Mucosa of rectum (tissue), 2 donors: ENCODE measurements around the gene COL4A2.
A peak's percentile ranks its signal among the peaks of the same experiment; 100 is the strongest.

Source experiments
- H3K27ac ChIP-seq, 2 donors: one replicate each; pipeline ENCODE4 v1.7.0; 2013; ENCODE audit warnings: inconsistent platforms in 2 of 2, low read depth in 2 of 2, low read length in 2 of 2
- H3K27me3 ChIP-seq, 2 donors: one replicate each; pipeline ENCODE4 v1.7.0; 2013; ENCODE audit warnings: low read length in 2 of 2; ENCODE audit not compliant: control insufficient read depth in 2 of 2, insufficient read depth in 2 of 2
- H3K36me3 ChIP-seq, 2 donors: one replicate each; pipeline ENCODE4 v1.7.0; 2013; ENCODE audit warnings: low read length in 2 of 2; ENCODE audit not compliant: control insufficient read depth in 2 of 2, insufficient read depth in 2 of 2
- H3K4me1 ChIP-seq, 2 donors: one replicate each; pipeline ENCODE4 v1.7.0; 2013; ENCODE audit warnings: low read length in 2 of 2, mild to moderate bottlenecking in 1 of 2; ENCODE audit not compliant: control insufficient read depth in 2 of 2, insufficient read depth in 2 of 2
- H3K4me3 ChIP-seq, 2 donors: one replicate each; pipeline ENCODE4 v1.7.0; 2013; ENCODE audit warnings: low read length in 2 of 2
- H3K9ac ChIP-seq, 2 donors: one replicate each; pipeline ENCODE4 v1.7.0; 2013; ENCODE audit warnings: low read length in 2 of 2, low read depth in 1 of 2, mild to moderate bottlenecking in 1 of 2
- H3K9me3 ChIP-seq, 2 donors: one replicate each; pipeline ENCODE4 v1.7.0; 2013; ENCODE audit warnings: low read length in 2 of 2; ENCODE audit not compliant: control insufficient read depth in 2 of 2
- donor health status: healthy.
- donor health status: Normal muscosa, but diverticular disease.

COL4A2 gene

DNA sequence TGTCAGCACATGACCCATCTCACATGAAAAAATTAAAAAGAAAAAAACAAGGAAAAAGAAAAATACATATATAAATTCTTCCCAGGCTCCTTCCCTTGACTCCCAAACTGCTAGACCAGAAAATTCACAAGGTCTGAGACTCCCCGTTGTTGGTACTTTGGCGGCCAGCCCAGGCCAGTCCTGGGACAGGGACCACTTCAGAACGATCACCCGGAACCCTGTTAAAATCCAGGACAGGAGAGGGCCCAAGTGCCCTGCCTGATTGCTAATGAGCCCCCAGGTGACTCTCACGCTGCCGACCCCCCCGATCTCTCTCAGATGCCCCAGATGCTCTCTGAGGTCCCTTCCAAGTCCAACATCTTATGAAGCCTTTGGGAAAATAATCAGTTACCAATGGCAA, 107.2 kb downstream of the COL4A2 start:
- no peak overlapping the region for H3K9ac ChIP-seq
- H3K27ac ChIP-seq, result no peak overlapping the region
- no peaks in the 10 kb centered on the region for H3K9me3 ChIP-seq
- H3K4me1 ChIP-seq, result peaks cover 6 to 8% of the 10 kb centered on the region in 2 donors
- H3K4me3 ChIP-seq, result no peak overlapping the region
- H3K27me3 ChIP-seq, result peaks cover 0 to 4% of the 10 kb centered on the region in 2 donors
- no peaks in the 10 kb centered on the region for H3K36me3 ChIP-seq

DNA sequence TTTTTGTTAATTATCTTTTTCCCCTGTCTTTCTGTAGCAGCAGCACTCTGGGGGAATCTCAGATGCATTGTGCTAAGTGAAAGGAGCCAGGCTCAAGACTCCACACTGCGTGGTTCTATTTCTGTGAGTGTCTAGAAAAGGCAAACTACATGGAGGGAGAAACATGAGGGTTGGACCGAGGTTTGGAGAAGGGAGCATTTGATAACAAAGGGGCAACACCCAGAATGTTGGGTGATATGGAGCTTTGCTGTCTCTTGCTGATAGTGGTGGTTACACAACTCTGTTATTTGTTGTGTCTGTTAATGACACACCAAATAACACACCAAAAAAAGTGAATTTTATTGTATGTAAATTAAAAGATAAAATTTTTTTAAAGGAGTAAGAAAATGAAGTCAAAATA, 107.8 kb downstream of the COL4A2 start:
- H3K27ac ChIP-seq, result no peak overlapping the region
- H3K4me3 ChIP-seq, result no peak overlapping the region
- H3K9ac ChIP-seq, result no peak overlapping the region
- H3K27me3 ChIP-seq, result peaks cover 0 to 4% of the 10 kb centered on the region in 2 donors
- H3K9me3 ChIP-seq, result no peaks in the 10 kb centered on the region
- no peaks in the 10 kb centered on the region for H3K36me3 ChIP-seq
- peaks cover 6 to 8% of the 10 kb centered on the region in 2 donors for H3K4me1 ChIP-seq

- Histone ChIP-seq H3K9ac (no peak overlapping the region), H3K9me3 (no peaks in the 10 kb centered on the region), H3K36me3 (no peaks in the 10 kb centered on the region), H3K27me3 (peaks cover 0 to 4% of the 10 kb centered on the region in 2 donors), H3K4me1 (peaks cover 6 to 8% of the 10 kb centered on the region in 2 donors), H3K27ac (no peak overlapping the region), H3K4me3 (no peak overlapping the region)
Observed at GRCh38 chr13:110415669-110416068, 108.6 kb downstream of the COL4A2 start.

DNA sequence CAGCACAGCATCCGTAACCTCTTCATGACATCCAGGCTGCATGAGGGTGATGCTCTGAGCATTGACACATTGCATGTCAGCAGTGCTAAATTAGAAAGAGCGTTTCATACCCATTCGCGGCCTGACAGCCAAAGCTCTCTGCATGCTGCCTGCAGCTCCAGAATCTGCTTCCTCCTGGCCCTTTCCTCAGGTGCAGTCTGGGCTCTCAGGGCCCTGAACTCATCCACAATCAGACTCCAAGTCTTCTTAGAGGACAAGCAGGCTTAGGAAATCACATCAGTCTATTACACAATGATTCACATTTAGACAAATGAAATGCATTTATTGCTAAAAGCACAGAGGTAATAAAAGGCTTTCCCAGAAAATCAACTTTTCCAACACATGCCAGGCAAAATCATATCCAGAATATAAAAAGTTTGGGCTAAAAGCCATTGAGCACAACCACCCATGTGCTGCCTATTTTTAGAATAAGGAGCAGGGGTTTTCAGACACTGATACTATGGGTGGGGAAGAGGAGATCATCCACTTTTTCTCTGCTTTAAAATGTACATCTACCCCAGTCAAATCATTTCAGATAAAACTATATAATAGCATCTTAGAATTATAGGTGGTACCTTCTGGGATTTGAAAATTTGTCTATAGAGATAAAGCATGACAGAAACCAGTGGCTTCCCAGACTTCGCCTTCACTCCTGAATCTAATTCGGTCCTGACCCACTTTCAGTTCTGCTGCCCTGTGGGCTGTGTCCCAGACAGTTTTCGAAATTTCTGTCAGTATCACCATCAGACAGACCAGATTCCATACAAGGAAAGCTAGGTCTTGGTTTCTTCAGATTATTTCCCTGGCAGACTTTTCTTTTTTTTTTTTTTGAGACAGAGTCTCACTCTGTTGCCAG, 109.3 kb downstream of the COL4A2 start:
- Histone ChIP-seq H3K27me3 (no peaks in the 10 kb centered on the region), H3K4me3 (no peak overlapping the region), H3K9me3 (no peaks in the 10 kb centered on the region), H3K9ac (no peak overlapping the region), H3K27ac (peak overlapping the region in 1 of 2 donors; percentile 15), H3K4me1 (peaks cover 6 to 8% of the 10 kb centered on the region in 2 donors), H3K36me3 (no peaks in the 10 kb centered on the region)

DNA sequence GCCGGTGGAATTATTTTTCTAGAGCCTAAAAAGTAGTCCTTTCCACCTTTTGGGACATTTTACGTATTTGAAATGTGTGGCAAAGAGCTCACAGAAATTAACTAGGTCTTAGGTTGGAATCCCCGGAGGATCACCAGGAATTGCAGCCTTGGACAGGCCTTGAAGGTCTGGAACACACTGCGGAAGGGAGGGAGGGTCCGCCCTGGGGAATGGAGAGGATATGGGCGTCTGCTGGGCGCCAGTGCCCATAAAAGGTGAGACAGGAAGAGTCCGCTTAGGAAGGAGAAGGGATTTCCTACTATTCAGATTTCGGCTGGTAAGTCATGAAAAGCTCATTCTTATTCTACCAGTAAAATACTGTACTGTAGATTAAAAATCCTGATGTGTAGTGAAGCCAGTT, 111.9 kb downstream of the COL4A2 start:
- Histone ChIP-seq H3K4me3 (no peak overlapping the region), H3K27ac (no peak overlapping the region), H3K4me1 (peaks cover 0 to 3% of the 10 kb centered on the region in 2 donors), H3K9me3 (no peaks in the 10 kb centered on the region), H3K27me3 (no peaks in the 10 kb centered on the region), H3K36me3 (no peaks in the 10 kb centered on the region), H3K9ac (no peak overlapping the region)

DNA sequence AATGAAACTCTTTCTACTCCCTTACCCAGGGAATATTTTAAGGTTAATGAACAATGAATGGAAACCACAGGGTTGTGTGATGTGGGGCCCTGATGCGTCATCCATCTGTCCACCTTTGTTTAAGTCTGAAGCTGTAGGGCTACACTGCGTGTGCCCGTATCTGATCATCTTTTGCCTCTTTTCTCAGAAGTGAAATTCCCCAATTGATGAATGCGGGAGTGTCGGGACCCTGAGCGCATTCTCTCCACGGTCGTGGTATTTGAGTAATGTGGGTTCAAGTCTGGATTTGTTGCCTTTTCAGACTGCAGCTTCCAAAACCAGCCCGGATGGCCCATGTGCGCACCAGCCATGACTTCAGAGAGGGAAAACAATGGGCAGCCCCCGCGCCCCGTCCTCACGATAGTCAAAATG, 112.3 kb downstream of the COL4A2 start:
- Histone ChIP-seq H3K9ac (no peak overlapping the region), H3K27me3 (no peaks in the 10 kb centered on the region), H3K4me3 (no peak overlapping the region), H3K36me3 (no peaks in the 10 kb centered on the region), H3K9me3 (no peaks in the 10 kb centered on the region), H3K27ac (no peak overlapping the region), H3K4me1 (peaks cover 0 to 3% of the 10 kb centered on the region in 2 donors)

GRCh38 chr13:110419946-110420345, 112.9 kb downstream of the COL4A2 start:
- Histone ChIP-seq H3K36me3 (no peaks in the 10 kb centered on the region), H3K27me3 (no peaks in the 10 kb centered on the region), H3K27ac (no peak overlapping the region), H3K9me3 (no peaks in the 10 kb centered on the region), H3K4me3 (no peak overlapping the region), H3K9ac (no peak overlapping the region), H3K4me1 (peaks cover 0 to 3% of the 10 kb centered on the region in 2 donors)

GRCh38 chr13:110420626-110421025, 113.5 kb downstream of the COL4A2 start:
- H3K27ac ChIP-seq, result no peak overlapping the region
- H3K4me3 ChIP-seq, result no peak overlapping the region
- no peaks in the 10 kb centered on the region for H3K9me3 ChIP-seq
- no peaks in the 10 kb centered on the region for H3K36me3 ChIP-seq
- H3K27me3 ChIP-seq, result no peaks in the 10 kb centered on the region
- H3K9ac ChIP-seq, result no peak overlapping the region
- peaks cover 4 to 5% of the 10 kb centered on the region in 2 donors for H3K4me1 ChIP-seq

DNA sequence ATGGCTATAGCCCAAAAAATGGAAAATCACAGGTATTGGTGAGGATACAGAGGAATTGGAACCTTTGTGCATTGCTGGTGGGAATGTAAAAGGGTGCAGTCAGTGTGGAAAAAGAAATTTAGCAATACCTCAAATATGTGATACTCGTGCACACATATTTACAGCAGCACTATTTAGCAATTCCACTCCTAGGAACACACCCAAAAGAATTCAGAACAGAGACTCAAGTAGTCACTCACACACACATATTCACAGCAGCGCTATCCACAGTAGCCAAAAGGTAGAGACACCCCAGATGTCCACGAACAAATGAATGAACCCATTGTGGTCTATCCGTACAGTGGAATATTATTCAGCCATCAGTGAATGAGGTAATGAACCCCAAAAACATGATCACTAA, 114.0 kb downstream of the COL4A2 start:
- Histone ChIP-seq H3K9ac (no peak overlapping the region), H3K27me3 (no peaks in the 10 kb centered on the region), H3K9me3 (no peaks in the 10 kb centered on the region), H3K4me3 (no peak overlapping the region), H3K27ac (no peak overlapping the region), H3K36me3 (no peaks in the 10 kb centered on the region), H3K4me1 (peaks cover 5 to 6% of the 10 kb centered on the region in 2 donors)

GRCh38 chr13:110421696-110422385, 114.8 kb downstream of the COL4A2 start:
- Histone ChIP-seq H3K27me3 (no peaks in the 10 kb centered on the region), H3K9me3 (no peaks in the 10 kb centered on the region), H3K4me3 (no peak overlapping the region), H3K36me3 (no peaks in the 10 kb centered on the region), H3K9ac (no peak overlapping the region), H3K4me1 (peaks cover 5 to 6% of the 10 kb centered on the region in 2 donors), H3K27ac (no peak overlapping the region)
